Neural cell (in vitro differentiated cells): ENCODE data around the gene TIRAP. TPM values are rescaled to one million over a fixed set of nuclear protein-coding genes. Genes with fewer than 3 reads are reported as not detected.

Source experiments
- H2AFZ ChIP-seq: fragments of 200-600, 300-800 bp; sonication (generic), shearing (Covaris generic); 2 replicates; pipeline ENCODE4 v1.6.0; 2014; ENCODE audit warnings: low read depth, mild to moderate bottlenecking, antibody characterized with exemption, low read length, moderate library complexity
- H3F3A ChIP-seq: fragments of 200-600 bp; shearing (Covaris generic); 2 replicates; pipeline ENCODE4 v1.6.1; 2016; ENCODE audit warnings: mild to moderate bottlenecking, moderate library complexity, mixed read lengths, antibody characterized with exemption, low read length; ENCODE audit not compliant: insufficient read depth, poor library complexity, severe bottlenecking
- H3K27ac ChIP-seq: fragments of 200-600, 300-800 bp; sonication (generic), shearing (Covaris generic); 2 replicates; pipeline ENCODE4 v1.5.1; 2014; ENCODE audit warnings: mild to moderate bottlenecking, low read length, moderate library complexity
- H3K27me3 ChIP-seq: fragments of 300-800, 200-600 bp; sonication (generic), shearing (Covaris generic); 2 replicates; pipeline ENCODE4 v1.6.0; 2014; ENCODE audit warnings: mild to moderate bottlenecking, low read depth, low read length, moderate library complexity; ENCODE audit not compliant: insufficient read depth
- H3K36me3 ChIP-seq: fragments of 300-800, 200-600 bp; sonication (generic), shearing (Covaris generic); 2 replicates; pipeline ENCODE4 v1.5.1; 2014; ENCODE audit warnings: mild to moderate bottlenecking, antibody characterized with exemption, low read length, moderate library complexity; ENCODE audit not compliant: insufficient read depth
- H3K4me2 ChIP-seq: fragments of 300-800, 200-600 bp; sonication (generic), shearing (Covaris generic); 2 replicates; pipeline ENCODE4 v1.6.0; 2014; ENCODE audit warnings: mild to moderate bottlenecking, low read length
- H3K4me3 ChIP-seq: fragments of 300-800, 200-600 bp; sonication (generic), shearing (Covaris generic); 2 replicates; pipeline ENCODE4 v1.5.1; 2014; ENCODE audit warnings: mild to moderate bottlenecking, low read length, moderate library complexity
- H3K79me2 ChIP-seq: fragments of 200-600 bp; shearing (Covaris generic); replicated peaks from 2 replicates; pipeline ENCODE4 v1.6.0; 2014; ENCODE audit warnings: mild to moderate bottlenecking, low read length, moderate library complexity; ENCODE audit not compliant: insufficient read depth
- H3K9ac ChIP-seq: fragments of 300-800, 200-600 bp; sonication (generic), shearing (Covaris generic); 2 replicates; pipeline ENCODE4 v1.6.1; 2016; ENCODE audit warnings: mild to moderate bottlenecking, low read length, mixed read lengths
- H3K9me2 ChIP-seq: fragments of 200-600 bp; shearing (Covaris generic); 2 replicates; pipeline ENCODE4 v1.6.1; 2016; ENCODE audit warnings: mild to moderate bottlenecking, low read length, mixed read lengths; ENCODE audit not compliant: insufficient read depth
- H3K9me3 ChIP-seq: fragments of 200-600, 300-800 bp; sonication (generic), shearing (Covaris generic); 2 replicates; pipeline ENCODE4 v1.6.1; 2016; ENCODE audit warnings: mild to moderate bottlenecking, mixed run types, low read length, moderate library complexity, mixed read lengths
- H4K20me1 ChIP-seq: fragments of 200-600 bp; shearing (Covaris generic); 2 replicates; pipeline ENCODE4 v1.6.1; 2016; ENCODE audit warnings: mild to moderate bottlenecking, mixed run types; ENCODE audit not compliant: insufficient read depth
- EP300 ChIP-seq: fragments of 450-650 bp; conservative IDR thresholded peaks from 2 replicates; pipeline ENCODE4 v1.6.1; 2014; ENCODE audit warnings: antibody characterized with exemption, mild to moderate bottlenecking, moderate library complexity; ENCODE audit not compliant: poor library complexity, severe bottlenecking
- EZH2 ChIP-seq: fragments of 200-600, 300-800 bp; shearing (Covaris generic), sonication (generic); IDR thresholded peaks from 2 replicates; pipeline ENCODE4 v1.6.1; 2014; ENCODE audit warnings: antibody characterized with exemption, low read length, borderline replicate concordance, mild to moderate bottlenecking; ENCODE audit not compliant: insufficient read depth, poor library complexity, severe bottlenecking
- MXI1 ChIP-seq: fragments of 450-650 bp; conservative IDR thresholded peaks from 2 replicates; pipeline ENCODE4 v1.6.1; 2014; ENCODE audit warnings: antibody characterized with exemption, mild to moderate bottlenecking; ENCODE audit not compliant: poor library complexity, severe bottlenecking
- POLR2AphosphoS5 ChIP-seq: IDR thresholded peaks from 2 replicates; pipeline ENCODE4 v1.6.1; 2012
- RAD21 ChIP-seq: fragments of 450-650 bp; conservative IDR thresholded peaks from 2 replicates; pipeline ENCODE4 v1.6.1; 2014; ENCODE audit warnings: antibody characterized with exemption, mild to moderate bottlenecking, moderate library complexity
- SMC3 ChIP-seq: fragments of 450-650 bp; conservative IDR thresholded peaks from 2 replicates; pipeline ENCODE4 v1.6.1; 2014; ENCODE audit warnings: antibody characterized with exemption, mild to moderate bottlenecking, moderate library complexity; ENCODE audit not compliant: poor library complexity
- TAF1 ChIP-seq: IDR thresholded peaks from 2 replicates; pipeline ENCODE4 v1.6.1; 2012; ENCODE audit warnings: low read depth
- polyA plus RNA-seq: library from polyadenylated mRNA; depleted of rRNA; stranded (reverse); fragments of >200 nt; gene quantifications from 2 replicates; pipeline ENCODE4 v1.2.3, GENCODE V29; 2014
- TF ChIP-seq, protein P1 (sequence below): IDR thresholded peaks from 2 replicates; pipeline ENCODE4 v1.6.1; 2012; ENCODE audit warnings: borderline replicate concordance
- TF ChIP-seq, protein P2 (sequence below): fragments of 450-650 bp; IDR thresholded peaks from 2 replicates; pipeline ENCODE4 v1.5.1; 2014; ENCODE audit warnings: antibody characterized with exemption, mild to moderate bottlenecking, moderate library complexity; ENCODE audit not compliant: poor library complexity, severe bottlenecking

The TIRAP gene
- polyA plus RNA-seq, 1 donor from 2014 or later: 3.6 TPM

DNA sequence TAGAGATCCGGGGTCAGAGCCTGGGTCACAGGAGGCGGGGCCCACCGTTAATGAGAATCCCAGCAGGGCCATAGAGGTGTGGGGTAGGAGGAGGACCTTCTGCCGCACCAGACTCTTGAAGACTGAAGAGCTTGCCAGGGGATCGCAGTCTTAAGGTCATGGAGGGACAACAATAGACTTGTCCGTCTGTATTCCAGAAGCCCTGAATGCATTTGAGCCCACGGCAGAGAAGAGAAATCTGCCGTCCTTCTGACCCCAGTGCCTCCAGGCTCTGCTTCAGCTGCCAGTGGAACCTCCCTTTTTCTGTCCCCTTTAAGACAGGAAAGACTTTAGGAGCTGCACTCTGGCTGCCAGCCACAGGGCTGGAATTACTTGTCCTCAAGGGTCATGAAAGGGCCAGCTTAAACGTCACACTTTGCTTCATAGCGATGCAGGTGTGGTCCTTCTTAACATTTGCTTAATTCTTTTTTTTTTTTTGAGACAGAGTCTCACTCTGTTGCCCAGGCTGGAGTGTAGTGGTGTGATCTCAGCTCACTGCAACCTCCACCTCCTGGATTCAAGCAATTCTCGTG, 57.1 kb downstream of the TIRAP start:
- no peaks in the 10 kb centered on the region for H3K36me3 ChIP-seq
- no peaks in the 10 kb centered on the region for H3K27me3 ChIP-seq
- H4K20me1 ChIP-seq: no peaks in the 10 kb centered on the region
- no peaks in the 10 kb centered on the region for H3F3A ChIP-seq
- H3K4me2 ChIP-seq: no peak overlapping the region
- no peak for TF ChIP-seq POLR2AphosphoS5
- TF ChIP-seq EZH2: no peak
- no peak for TF ChIP-seq SMC3
- no peak for TF ChIP-seq EP300
- TF ChIP-seq TAF1: no peak
- no peak for TF ChIP-seq RAD21
- TF ChIP-seq, protein P1, sequence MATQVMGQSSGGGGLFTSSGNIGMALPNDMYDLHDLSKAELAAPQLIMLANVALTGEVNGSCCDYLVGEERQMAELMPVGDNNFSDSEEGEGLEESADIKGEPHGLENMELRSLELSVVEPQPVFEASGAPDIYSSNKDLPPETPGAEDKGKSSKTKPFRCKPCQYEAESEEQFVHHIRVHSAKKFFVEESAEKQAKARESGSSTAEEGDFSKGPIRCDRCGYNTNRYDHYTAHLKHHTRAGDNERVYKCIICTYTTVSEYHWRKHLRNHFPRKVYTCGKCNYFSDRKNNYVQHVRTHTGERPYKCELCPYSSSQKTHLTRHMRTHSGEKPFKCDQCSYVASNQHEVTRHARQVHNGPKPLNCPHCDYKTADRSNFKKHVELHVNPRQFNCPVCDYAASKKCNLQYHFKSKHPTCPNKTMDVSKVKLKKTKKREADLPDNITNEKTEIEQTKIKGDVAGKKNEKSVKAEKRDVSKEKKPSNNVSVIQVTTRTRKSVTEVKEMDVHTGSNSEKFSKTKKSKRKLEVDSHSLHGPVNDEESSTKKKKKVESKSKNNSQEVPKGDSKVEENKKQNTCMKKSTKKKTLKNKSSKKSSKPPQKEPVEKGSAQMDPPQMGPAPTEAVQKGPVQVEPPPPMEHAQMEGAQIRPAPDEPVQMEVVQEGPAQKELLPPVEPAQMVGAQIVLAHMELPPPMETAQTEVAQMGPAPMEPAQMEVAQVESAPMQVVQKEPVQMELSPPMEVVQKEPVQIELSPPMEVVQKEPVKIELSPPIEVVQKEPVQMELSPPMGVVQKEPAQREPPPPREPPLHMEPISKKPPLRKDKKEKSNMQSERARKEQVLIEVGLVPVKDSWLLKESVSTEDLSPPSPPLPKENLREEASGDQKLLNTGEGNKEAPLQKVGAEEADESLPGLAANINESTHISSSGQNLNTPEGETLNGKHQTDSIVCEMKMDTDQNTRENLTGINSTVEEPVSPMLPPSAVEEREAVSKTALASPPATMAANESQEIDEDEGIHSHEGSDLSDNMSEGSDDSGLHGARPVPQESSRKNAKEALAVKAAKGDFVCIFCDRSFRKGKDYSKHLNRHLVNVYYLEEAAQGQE: no peak
- TF ChIP-seq, protein P2, sequence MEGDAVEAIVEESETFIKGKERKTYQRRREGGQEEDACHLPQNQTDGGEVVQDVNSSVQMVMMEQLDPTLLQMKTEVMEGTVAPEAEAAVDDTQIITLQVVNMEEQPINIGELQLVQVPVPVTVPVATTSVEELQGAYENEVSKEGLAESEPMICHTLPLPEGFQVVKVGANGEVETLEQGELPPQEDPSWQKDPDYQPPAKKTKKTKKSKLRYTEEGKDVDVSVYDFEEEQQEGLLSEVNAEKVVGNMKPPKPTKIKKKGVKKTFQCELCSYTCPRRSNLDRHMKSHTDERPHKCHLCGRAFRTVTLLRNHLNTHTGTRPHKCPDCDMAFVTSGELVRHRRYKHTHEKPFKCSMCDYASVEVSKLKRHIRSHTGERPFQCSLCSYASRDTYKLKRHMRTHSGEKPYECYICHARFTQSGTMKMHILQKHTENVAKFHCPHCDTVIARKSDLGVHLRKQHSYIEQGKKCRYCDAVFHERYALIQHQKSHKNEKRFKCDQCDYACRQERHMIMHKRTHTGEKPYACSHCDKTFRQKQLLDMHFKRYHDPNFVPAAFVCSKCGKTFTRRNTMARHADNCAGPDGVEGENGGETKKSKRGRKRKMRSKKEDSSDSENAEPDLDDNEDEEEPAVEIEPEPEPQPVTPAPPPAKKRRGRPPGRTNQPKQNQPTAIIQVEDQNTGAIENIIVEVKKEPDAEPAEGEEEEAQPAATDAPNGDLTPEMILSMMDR: no peak
- TF ChIP-seq MXI1: no peak
- no peak overlapping the region for H2AFZ ChIP-seq
- H3K9me2 ChIP-seq: no peaks in the 10 kb centered on the region
- no peak overlapping the region for H3K27ac ChIP-seq
- no peak overlapping the region for H3K9ac ChIP-seq
- H3K79me2 ChIP-seq: no peaks in the 10 kb centered on the region
- no peaks in the 10 kb centered on the region for H3K9me3 ChIP-seq
- no peak overlapping the region for H3K4me3 ChIP-seq

DNA sequence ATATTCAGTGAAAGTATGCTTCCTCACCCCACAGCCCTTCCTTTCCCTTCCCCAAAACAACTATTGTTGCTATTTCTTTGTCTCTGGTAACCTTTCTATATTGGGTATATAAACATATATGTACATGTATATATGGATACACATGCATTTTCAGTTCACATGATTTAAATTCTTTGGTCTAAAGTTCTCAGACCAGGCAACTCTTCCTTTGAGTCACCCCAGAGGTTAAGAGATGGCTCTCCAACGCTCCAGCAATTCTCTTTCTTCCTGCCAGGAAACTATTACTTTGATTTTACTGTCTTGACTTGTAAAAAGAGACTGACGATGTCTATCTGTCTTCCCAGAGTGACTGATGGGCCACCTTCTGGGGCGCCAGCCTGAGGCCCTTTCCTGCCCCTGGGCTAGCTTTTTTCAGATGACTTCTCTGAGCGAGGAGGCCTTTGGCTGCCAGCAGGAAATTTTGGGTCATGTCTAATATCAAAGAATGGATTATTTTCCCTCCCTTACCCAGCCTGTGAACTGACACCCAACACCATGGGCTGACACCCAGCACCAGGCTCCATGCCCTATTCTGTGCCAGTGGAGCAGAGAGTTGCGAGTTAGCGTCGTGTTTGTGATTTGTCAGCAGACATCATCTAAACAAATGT, 58.2 kb downstream of the TIRAP start:
- Histone ChIP-seq H3K27me3 (no peaks in the 10 kb centered on the region), H2AFZ (no peak overlapping the region), H3K79me2 (no peaks in the 10 kb centered on the region), H3K4me3 (no peak overlapping the region), H3K27ac (no peak overlapping the region), H4K20me1 (no peaks in the 10 kb centered on the region), H3K9me3 (no peaks in the 10 kb centered on the region), H3F3A (no peaks in the 10 kb centered on the region), H3K4me2 (no peak overlapping the region), H3K9me2 (no peaks in the 10 kb centered on the region), H3K36me3 (no peaks in the 10 kb centered on the region), H3K9ac (no peak overlapping the region)
- TF ChIP-seq EZH2 (no peak), MXI1 (no peak), TAF1 (no peak), POLR2AphosphoS5 (no peak), EP300 (no peak), SMC3 (no peak), RAD21 (no peak)
- TF ChIP-seq, protein P2: no peak
- TF ChIP-seq, protein P1: no peak
